NCI-H1048 (cell line): ENCODE results near the gene CAVIN1.
"Not testable (repeated sequence)": the region's sequence is repeated elsewhere in the genome, so short reads cannot be mapped to it uniquely, and the experiment has no call there.

Experiments
- DNase-seq: peaks from one replicate; lab custom pipeline; 2025; lab: John Stamatoyannopoulos, UW

The CAVIN1 gene, protein sequence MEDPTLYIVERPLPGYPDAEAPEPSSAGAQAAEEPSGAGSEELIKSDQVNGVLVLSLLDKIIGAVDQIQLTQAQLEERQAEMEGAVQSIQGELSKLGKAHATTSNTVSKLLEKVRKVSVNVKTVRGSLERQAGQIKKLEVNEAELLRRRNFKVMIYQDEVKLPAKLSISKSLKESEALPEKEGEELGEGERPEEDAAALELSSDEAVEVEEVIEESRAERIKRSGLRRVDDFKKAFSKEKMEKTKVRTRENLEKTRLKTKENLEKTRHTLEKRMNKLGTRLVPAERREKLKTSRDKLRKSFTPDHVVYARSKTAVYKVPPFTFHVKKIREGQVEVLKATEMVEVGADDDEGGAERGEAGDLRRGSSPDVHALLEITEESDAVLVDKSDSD

GRCh38 chr17:42422958-42423712, at the start of gene CAVIN1:
Gene CAVIN1, minus strand, starts transcription at chr17:42423256. Its CDS starts 159 bp downstream, at chr17:42423097.
- peak; percentile 54 for DNase-seq

- DNase-seq: no peak
Observed at GRCh38 chr17:42467889-42468288, 44.8 kb upstream of the CAVIN1 start.

DNA sequence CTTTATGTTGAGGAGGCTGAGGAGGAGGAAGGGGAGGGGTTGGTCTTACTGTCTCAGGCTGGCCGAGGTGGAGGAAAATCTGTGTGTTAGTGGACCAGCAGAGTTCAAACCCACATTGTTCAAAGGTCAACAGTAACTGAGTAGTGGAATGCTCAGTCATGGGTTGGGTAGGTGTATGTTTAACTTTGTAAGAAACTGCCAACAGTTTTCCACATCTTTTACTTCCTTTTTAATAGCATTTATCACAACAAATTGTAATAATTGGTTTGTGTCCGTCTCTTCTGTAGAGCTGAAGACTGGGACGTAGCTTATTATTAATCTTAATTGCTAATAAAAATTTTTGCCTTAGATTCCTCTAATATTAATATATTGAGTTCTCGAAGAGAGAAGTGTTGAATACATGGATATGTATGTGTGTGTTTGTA, 40.9 kb upstream of the CAVIN1 start:
- no peak for DNase-seq

DNA sequence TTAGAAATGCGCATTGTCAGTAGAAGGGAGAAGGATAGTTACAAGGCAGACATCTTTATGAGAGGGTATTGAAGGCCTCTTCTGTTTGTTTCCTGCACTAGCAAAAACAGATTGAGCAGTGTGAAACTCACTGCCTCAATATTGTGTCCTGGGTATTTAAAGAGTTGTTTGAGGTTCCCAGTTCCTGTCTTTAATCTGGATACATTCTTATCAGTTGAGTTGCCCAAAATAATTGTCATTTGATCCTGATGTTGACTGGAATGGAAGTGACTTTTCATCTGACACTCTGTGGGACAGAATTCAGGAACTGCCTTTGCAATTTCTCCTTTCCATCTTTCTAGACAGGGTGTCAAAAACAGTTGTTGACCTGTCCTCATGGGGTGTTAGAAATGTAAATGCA, 37.3 kb upstream of the CAVIN1 start:
- DNase-seq: no peak

DNA sequence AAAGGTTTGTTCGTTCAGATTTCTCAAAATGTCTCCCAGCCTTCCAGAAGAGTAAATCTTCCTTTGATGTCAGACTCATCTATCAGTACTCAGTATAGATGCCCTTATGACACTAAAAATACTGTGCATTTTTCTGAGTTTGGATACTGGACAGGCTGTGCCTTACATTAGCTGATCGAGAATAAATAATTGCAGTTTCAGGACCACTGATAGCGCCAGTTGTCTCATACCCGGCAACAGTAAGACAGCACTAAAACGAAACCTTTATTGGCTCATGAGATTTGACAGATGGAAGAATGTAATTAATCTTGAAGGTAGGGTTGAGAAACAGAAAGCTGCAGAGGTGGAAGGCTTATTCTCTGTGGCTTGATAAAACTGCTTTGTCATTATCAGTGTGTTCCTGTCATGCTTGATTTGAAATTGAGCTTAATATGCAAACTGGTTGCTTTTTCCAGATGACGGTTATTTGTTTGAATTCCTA, 36.8 kb upstream of the CAVIN1 start:
- no peak for DNase-seq

DNA sequence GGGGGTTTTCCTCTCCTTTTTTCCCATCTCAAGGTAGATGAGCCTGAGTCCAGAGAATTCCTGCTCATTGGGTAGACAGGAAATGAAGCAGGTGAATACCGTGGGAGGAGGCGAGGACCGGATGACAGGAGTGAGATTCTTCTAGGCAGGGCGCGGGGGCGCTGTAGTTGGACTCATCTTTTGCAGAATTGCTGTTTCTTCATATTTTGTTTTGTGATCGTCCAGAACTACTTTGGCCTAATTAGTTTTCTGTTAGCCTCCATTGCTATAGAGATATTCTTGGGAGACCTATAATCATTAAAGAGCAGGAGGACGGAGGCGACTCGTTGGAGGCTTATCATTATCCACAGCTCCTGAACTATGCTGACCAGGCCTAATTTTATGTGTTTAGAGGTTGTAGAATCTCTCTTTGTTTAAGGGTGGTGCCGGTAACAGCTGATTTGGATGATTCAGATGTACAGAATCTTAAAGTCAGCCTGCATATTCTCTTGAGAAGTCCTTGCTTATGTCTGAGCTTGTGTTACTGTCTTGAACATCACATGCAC, 36.3 kb upstream of the CAVIN1 start:
- DNase-seq: no peak

DNA sequence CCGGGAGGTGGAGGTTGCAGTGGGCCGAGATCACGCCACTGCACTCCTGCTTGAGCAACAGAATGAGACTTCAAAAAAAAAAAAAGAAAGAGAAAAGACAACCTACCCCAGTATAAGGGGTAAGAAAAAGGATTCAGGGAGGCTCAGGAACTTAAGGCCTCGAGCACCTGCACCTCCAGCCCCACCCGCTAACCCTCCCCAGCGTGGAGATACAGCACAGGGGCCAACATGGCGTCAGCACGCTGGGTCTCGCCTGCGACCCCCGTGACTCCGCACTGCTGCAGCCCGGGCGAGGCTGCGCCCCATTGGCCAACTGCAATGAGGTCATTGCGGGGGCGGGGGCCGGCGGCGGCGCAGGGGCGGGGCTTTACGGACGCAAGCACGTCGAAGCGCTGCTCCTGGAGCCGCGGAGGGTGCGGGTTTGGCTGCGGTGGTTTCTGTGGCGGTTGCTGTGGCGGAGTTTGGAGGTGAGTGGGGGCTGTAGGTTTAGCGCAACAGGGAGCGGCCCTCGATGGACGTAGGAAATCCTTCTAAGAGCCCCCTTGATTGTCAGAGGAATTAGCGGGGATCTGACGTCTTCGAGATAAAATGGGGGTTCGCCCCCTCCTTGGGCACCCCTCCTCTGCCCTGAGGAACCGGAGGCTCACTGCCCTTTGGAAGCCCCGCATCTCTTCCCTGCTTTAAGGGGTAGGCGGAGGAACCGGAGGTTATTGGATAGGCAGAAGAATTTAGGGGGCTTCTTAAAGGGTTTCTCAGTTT, 35.6 kb upstream of the CAVIN1 start, which contains the start of gene ATP6V0A1:
TSS of gene ATP6V0A1 (plus strand) at position 382 of the 759 bp plus-strand sequence. CDS start 2,017 bp downstream, outside the sequence.
- peak; percentile 78 for DNase-seq

GRCh38 chr17:42457107-42457792, 34.2 kb upstream of the CAVIN1 start:
- no peak for DNase-seq

- no peak for DNase-seq
Observed at GRCh38 chr17:42456223-42457106, 33.4 kb upstream of the CAVIN1 start.

DNA sequence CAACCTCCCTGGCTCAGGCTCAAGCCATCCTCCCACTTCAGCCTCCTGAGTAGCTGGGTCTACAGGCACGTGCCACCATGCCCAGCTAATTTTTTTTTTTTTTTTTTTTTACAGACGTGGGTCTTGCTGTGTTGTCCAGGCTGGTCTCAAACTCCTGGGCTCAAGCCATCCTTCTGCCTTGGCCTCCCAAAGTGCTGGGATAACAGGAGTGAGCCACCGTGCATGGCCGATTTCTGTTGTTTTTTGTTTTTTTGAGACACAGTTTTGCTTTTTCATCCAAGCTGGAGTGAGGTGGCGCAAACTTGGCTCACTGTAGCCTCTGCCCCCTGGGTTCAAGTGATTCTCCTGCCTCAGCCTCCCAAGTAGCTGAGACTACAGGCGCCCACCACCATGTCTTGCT, 31.9 kb upstream of the CAVIN1 start:
- DNase-seq: not testable (repeated sequence)

DNA sequence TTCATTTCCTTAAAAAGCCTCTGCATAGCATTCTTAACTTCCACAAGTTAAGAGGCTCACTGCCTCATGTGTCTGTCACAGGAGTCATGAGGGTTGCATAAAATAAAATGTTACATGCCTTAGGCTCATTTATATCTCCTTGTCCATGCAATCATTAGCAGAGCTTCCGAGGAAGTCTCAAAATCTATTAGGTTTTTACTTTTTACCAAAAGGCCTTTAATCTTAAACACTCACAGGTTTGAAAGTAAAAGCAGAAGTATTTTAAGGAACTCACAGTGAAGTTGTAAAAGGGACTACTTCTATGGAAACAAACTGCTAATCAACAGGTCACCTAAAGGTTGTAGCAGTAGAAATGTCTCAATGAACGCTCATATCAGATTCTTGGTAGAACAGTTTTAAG, 30.4 kb upstream of the CAVIN1 start:
- DNase-seq: no peak

DNA sequence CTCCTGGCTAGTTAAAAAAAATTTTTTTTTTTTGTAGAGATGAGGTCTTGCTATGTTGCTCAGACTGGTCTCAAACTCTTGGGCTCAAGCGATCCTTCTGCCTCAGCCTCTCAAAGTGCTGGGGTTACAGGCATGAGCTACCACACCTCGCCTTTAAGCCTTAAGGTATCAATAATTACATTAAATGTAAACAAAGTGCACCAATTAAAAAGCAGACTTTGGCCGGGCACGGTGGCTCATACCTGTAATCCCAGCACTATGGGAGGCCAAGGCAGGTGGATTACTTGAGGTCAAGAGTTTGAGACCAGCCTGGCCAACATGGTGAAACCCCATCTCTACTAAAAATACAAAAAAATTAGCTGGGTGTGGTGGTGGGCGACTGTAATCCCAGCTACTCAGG, 28.2 kb upstream of the CAVIN1 start:
- DNase-seq: not testable (repeated sequence)

DNA sequence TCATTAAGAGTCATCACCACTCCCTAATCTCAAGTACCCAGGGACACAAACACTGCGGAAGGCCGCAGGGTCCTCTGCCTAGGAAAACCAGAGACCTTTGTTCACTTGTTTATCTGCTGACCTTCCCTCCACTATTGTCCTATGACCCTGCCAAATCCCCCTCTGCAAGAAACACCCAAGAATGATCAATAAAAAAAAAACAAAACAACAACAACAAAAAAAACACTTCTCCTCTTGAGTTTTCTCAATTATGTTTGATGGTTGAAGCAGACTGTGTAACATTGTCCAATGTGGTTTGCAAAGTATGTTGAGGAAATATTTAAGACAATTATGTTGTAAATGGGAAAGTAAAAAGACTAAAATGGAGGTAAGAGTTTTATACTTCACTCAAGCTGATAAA, 26.8 kb upstream of the CAVIN1 start:
- not testable (repeated sequence) for DNase-seq

GRCh38 chr17:42449176-42449575, 26.1 kb upstream of the CAVIN1 start:
- DNase-seq: not testable (repeated sequence)

GRCh38 chr17:42442196-42442565, 19.1 kb upstream of the CAVIN1 start:
- DNase-seq: no peak

- no peak for DNase-seq
Observed at GRCh38 chr17:42441371-42442195, 18.5 kb upstream of the CAVIN1 start.

DNA sequence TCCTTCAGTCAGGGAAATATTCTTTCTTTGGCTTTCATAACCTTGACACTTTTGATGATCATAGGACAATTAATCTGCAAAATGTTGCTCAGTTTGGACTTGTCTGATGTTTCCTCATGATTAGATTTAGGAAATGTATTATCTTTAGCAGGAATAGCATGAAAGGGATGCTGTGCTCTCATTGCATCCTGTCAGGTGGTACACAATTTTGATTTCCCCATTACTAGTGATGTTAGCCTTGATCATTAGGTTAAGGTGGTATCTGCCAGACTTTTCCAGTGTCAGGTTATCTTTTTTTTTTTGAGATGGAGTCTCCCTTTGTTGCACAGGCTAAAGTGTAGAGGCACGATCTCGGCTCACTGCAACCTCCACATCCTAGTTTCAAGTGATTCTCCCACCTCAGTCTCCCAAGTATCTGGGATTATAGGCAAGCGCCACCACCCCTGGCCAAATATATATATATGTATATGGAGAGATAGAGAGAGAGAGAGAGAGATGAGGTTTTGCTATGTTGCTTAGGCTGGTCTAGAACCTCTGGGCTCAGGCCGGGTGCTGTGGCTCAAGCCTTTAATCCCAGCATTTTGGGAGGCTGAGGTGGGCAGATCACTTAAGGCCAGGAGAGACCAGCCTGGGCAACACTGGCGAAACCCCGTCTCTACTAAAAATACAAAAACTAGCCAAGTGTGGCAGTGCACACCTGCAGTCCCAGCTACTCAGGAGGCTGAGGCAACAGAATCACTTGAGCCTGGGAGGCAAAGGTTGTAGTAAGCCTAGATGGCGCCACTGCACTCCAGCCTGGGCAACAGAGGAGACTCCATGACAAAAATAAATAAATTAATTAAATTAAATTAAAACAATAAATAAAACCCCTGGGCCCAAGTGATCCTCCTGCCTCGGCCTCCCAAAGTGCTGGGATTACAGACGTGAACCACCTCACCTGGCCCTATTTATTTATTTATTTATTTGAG, 15.8 kb upstream of the CAVIN1 start:
- DNase-seq: no peak

DNA sequence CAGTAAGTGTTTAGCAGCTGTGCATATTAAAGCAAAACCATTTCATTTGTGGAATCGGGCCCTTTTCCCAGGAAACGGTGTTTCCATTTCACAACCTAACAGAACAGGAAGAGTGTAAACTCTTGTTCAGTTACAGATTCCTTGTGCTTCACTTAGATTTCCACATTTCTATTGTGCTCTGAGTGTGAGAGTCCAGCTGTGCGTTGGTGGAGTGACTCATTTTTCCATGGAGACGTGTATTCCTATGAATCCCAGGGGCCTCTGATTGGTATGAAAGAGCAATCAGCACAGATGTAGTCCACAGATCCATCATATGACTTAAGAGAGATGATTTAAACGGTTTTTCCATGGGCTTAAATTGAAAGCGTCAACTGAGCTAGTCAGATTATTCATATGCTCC, 13.3 kb upstream of the CAVIN1 start:
- no peak for DNase-seq
